ENCODE results near the gene DVL3.
"Not testable (repeated sequence)": the region's sequence is repeated elsewhere in the genome, so short reads cannot be mapped to it uniquely, and the experiment has no call there.

The DVL3 gene

GRCh38 chr3:184156522-184156955, 1.4 kb downstream of the DVL3 start:
- DNase-seq = peak; percentile 89

DNA sequence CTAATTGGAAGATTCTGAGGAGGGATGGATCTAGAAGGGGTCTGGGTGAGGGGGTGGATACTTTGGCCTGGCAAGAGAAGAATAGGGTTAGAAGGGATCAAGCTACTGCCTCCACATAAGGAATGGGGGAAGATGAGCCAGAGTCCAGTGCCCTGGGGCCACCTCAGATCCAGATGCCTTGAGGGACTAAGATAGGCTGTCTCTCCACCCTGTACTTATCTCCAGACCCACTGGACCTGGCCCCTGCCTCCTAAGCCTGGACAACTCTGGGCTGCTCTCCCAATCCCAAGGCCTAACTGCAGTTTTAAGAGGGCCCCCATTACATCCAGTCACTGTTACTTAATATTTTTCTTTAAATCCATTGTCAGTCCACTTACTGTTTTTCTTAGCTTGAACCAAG, 2.0 kb downstream of the DVL3 start:
- no peak for DNase-seq

GRCh38 chr3:184158404-184158803, 3.2 kb downstream of the DVL3 start:
- no peak for DNase-seq

DNA sequence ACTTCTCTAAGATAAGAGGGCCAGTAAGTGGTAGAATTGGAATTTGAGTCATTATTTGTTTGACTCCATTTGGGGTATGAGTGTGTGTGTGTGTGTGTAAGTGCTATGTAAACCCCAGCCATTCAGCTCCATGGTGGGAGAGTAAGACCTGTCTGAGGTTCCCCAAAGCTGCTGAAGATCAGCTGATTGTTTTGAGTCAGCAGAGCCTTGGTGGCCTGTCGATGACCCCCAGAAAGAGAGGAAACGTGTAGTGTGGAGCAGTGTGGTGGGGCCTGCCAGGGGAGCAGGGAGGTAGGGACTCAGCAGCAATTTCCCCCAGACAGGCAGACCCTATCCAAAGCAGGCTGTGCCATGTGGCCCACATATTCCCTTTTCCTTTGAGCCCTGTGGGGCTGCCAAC, 5.3 kb downstream of the DVL3 start:
- DNase-seq = no peak

- not testable (repeated sequence) for DNase-seq
Observed at GRCh38 chr3:184162571-184163070, 7.4 kb downstream of the DVL3 start.

DNA sequence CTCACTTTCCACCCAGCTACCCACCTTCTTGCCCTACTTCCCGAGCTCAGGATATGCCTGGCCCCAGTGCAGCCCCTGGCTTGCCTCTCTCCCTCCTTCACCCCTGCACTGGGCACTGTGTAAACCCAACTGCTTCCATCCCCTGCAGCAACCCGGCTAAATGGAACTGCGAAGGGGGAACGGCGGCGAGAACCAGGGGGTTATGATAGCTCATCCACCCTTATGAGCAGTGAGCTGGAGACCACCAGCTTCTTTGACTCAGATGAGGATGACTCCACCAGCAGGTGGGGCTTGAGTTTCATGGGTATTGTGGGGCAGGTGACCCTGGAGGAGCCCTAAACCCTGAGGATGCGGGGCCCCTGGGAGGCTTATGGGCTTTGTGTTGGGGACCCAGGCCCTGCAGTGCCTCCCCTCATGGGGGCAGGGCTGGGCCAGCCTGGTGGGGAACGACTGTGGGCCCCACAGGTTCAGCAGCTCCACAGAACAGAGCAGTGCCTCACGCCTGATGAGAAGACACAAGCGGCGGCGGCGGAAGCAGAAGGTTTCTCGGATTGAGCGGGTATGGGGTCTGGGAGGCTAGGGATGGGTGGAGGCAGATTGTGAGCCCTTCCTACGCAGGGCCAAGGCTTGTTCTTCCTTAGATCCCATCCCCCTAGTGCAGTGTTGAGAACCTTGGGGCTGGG, 9.6 kb downstream of the DVL3 start:
- no peak for DNase-seq

- DNase-seq = no peak
Observed at GRCh38 chr3:184165543-184165942, 10.4 kb downstream of the DVL3 start.

DNA sequence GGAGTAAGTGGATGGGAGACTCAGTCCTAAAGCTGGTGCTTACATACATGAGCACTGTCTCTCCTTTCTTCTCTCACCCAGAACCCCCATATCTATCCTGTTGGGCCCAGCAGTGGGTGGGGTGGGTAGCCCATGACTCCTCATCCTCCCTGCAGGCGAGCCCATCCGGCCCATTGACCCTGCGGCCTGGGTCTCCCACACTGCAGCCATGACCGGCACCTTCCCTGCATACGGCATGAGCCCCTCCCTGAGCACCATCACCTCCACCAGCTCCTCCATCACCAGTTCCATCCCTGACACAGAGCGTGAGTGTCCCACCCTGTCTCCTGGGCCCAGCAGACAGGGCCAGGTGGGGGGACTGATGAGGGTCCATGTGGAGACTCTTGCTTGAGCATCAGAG, 11.5 kb downstream of the DVL3 start:
- DNase-seq = no peak

DNA sequence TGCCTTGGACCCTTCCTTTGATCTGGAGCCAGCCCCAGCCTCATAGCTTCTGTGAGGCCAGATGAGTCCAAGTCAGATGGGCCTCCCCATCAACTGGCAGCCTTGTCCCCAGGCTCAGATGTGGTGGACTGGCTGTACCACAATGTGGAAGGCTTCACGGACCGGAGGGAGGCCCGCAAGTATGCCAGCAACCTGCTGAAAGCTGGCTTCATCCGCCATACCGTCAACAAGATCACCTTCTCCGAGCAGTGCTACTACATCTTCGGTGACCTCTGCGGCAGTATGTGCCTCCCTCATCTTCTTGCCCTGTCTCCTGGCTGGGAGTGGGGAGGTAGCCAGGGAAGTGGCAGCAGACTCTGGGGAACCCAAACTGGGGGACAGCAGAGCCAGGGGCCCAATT, 12.6 kb downstream of the DVL3 start:
- DNase-seq = no peak

- DNase-seq = no peak
Observed at GRCh38 chr3:184168363-184169120, 13.4 kb downstream of the DVL3 start.

DNA sequence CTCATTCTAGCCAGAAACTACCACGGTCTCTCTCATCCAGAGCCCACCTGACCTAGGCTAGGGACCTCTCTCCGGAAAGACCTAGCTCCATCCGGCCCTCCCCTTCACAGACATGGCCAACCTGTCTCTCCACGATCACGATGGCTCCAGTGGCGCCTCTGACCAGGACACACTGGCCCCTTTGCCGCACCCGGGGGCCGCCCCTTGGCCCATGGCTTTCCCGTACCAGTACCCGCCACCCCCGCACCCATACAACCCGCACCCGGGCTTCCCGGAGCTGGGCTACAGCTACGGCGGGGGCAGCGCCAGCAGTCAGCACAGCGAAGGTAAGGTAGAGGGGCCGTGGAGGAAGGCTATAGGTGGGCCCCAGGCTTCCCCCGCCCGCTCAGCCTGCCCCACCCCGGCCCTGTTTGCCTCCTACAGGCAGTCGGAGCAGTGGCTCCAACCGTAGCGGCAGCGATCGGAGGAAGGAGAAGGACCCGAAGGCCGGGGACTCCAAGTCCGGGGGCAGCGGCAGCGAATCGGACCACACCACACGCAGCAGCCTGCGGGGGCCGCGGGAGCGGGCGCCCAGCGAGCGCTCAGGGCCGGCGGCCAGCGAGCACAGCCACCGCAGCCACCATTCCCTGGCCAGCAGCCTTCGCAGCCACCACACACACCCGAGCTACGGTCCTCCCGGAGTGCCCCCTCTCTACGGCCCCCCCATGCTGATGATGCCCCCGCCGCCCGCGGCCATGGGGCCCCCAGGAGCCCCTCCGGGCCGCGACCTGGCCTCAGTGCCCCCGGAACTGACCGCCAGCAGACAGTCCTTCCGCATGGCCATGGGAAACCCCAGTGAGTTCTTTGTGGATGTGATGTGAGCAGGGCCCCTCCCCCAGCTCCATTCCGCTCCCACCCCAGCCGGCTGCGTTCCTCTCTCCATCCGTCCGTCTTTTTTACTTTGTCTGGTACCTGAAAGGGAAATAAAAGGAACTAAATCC, 15.0 kb downstream of the DVL3 start:
- DNase-seq = no peak

DNA sequence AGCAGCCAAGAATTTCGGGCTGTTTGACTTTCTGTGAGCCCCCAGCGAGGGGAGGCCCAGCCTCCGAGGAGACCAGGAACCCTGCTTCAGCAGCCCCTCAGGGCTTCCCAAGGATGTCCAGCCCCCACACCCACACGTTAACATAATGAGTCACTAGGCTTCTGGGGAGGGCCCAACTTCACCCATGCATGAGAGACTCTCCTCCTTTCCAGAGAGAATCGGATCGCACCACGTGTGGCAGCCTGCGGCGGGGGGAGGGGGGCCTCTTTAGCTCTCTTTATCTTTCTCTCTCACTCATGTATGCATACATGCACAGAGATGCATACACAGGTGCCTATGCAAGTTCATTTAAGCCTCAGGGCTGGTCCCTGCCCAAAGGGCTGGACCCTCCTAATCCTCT, 16.4 kb downstream of the DVL3 start:
- DNase-seq = no peak

DNA sequence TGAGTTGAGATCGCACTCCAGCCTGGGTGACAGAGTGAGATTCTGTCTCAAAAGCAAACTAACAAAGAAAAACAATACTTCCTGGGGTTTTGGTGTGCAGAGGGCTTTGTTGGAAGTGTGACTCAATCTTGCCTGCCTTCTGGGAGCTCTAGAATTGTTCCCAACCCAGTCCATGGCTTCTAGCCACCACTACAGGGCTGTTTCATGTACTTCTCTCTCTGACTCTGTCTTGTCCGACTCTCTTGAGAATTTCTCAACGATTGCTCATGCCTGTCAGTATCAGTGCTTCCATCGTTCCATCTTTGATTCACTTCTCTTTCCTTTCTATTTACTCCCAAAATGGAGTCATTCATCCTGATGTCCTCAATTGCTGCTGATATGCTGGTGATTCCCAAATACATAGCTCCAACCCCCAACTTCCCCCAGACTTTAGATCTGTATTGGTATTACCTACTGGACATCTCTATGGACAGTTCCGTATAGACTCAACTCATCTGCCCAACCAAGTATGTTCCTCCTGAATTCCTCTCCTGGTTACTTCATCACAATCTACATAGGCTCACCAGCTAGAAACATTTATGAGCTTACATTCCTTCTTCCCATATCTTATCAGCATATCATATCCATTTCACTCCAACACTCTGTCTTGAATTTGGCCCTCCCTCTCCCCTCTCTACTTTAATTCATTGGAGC, 17.6 kb downstream of the DVL3 start:
- DNase-seq = no peak

- no peak for DNase-seq
Observed at GRCh38 chr3:184173374-184173722, 18.2 kb downstream of the DVL3 start.

GRCh38 chr3:184174284-184174645, 19.1 kb downstream of the DVL3 start:
- no peak for DNase-seq

DNA sequence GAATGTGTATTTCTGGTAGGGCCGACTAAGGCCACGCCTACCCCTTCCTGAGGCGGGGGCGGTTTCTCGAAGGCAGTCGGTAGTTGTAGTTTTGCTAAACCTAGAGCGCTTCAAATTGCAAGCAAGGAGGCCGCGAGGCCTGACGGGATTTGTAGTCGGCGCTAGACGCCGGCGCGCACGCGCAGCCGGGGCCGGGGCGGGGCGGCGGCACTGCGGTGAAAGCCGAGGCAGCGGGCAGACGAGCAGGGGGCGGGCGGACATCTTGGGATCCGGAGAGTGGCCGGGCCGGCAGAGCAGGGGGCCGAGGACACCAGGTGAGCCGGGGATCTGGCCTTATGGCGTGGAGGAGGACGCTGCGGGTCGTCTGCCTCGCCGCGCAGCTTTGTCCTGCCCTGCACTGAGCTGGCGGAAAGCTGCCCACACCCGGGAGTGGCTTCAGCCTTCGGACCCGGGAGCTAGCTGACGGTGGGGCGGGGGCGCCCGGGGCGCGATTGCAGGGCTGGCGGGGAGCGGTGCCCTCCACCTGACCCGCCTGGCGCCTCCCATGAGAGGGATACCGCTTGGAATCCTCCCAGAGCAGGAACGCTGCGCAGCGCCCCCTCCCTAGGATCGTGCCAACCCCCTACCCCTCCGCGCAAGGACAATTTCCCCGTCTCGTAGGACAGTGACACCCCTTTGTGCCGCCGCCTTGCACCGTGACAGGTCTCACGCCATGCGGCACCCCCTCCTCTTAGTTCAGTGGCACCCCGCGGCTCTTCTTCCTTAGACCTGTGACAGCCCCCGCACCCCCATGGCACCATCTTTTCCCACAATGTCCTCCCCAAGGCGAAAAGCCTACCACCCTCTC, 19.7 kb downstream of the DVL3 start, which contains the start of gene AP2M1:
Gene AP2M1 (plus strand): TSS at position 210 of the 847 bp plus-strand sequence. CDS start 2,139 bp downstream, outside the sequence.
- DNase-seq = peak; percentile 100

DNA sequence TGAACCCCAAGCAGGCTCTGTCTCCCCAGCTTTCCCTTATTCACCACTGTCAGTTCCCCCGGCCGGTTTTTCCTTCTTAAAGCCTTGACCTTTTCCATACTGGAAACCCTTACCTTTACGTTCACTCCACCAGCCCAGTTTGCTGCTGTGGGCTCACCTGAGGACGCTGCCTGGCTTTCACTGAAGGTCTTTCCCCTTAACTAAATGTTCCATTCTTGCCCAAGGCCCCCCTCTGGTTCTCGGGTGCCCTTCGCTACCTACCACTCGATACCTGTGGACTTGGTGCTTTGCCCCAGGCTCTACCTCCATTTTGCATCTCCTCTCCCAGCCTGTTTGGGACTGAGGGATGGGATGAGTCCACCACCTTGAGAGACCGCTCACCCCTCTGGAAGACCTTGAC, 20.3 kb downstream of the DVL3 start:
- peak; percentile 58 for DNase-seq

DNA sequence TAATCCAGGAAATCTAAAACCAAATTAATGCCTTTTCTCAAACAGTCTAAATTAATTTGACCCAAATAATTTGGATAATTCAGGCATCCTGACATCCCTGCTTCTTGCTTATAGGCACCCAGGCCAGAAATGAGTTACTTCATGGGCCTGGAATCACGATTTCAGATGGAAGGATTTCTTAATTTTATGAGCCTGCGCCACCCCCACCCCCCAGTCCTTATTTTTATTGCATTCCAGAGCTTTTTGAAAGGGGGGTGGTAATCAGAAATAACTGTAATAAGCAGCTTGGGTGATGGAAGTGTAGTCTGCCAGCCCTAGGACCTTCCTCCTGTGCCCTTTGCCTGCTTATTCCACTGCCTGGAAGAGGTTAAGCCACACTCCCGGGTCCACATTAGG, 20.8 kb downstream of the DVL3 start:
- DNase-seq = no peak

GRCh38 chr3:184176377-184177330, 21.5 kb downstream of the DVL3 start:
- DNase-seq = peak; percentile 96

- DNase-seq = peak; percentile 96
Observed at GRCh38 chr3:184177331-184177731, 22.2 kb downstream of the DVL3 start.

Measured in NCI-H82 (cell line).